ENCODE results near the gene IL4I1. TPM values are rescaled to one million over a fixed set of nuclear protein-coding genes. Genes with fewer than 3 reads are reported as not detected.

The IL4I1 gene
- total RNA-seq, 1 donor from 2014 or later: 0.58 TPM

DNA sequence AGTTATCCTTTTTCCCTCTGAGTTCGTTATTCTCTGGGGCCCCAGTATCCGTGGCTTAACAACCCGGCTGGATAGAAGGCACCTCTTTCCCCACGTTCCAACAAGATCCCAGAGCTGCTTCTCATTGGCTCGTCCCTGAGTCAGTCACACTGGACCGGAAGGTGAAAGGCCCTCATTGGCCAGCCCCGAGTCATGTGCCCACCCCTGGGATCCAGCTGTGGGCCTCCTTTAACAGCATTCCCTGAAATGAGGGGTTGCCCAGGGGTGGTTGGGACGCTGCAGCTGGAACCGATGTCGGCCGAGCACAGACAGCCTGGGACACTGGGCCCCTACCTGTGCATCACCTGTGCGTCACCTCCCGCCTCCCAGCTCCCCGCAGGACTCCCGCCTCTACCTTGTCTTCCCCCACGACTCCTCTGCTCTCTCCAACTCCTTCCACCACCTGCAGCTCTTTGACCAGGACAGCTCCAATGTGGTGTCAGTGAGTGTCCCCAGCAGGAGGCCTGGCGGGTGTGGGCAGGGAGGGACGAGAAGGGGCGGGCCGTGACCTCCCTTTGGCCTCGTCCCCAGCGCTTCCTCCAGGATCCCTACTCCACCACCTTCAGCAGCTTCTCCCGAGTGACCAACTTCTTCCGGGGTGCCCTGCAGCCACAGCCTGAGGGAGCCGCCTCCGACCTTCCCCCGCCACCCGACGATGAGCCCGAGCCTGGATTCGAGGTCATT is 14.9 kb downstream of the IL4I1 start:
- no peak for DNase-seq (ENCODE audit: extremely low spot score, unreplicated experiment)
- Mint-ChIP-seq H3K9me3 (no peaks in the 10 kb centered on the region), H3K4me3 (no peak overlapping the region), H3K27me3 (no peaks in the 10 kb centered on the region), H3K27ac (no peak overlapping the region), H3K4me1 (ENCODE audit: unreplicated experiment) (peaks cover 4% of the 10 kb centered on the region), H3K36me3 (peaks cover 27% of the 10 kb centered on the region)
- TF ChIP-seq, protein P1, sequence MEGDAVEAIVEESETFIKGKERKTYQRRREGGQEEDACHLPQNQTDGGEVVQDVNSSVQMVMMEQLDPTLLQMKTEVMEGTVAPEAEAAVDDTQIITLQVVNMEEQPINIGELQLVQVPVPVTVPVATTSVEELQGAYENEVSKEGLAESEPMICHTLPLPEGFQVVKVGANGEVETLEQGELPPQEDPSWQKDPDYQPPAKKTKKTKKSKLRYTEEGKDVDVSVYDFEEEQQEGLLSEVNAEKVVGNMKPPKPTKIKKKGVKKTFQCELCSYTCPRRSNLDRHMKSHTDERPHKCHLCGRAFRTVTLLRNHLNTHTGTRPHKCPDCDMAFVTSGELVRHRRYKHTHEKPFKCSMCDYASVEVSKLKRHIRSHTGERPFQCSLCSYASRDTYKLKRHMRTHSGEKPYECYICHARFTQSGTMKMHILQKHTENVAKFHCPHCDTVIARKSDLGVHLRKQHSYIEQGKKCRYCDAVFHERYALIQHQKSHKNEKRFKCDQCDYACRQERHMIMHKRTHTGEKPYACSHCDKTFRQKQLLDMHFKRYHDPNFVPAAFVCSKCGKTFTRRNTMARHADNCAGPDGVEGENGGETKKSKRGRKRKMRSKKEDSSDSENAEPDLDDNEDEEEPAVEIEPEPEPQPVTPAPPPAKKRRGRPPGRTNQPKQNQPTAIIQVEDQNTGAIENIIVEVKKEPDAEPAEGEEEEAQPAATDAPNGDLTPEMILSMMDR (conservative IDR thresholded peaks at IDR 0.05): no peak

DNA sequence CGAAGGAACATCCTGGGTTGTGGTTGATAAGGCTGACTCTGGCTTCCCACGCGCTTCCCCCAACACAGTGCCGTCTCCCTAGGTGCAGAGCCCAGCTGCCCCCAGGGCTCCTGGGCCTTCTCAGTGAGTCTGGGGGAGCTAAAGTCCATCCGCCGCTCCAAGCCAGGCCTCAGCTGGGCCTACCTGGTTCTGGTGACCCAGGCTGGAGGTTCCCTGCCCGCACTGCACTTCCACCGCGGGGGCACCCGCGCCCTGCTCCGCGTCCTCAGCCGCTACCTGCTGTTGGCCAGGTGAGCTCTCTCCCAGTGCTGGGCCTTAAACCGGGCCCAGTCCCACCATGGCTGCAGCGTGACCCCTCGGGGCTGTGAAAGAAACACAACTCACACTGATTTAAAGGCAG is 15.5 kb downstream of the IL4I1 start:
- H3K36me3 Mint-ChIP-seq: peaks cover 24% of the 10 kb centered on the region
- no peak overlapping the region for H3K4me3 Mint-ChIP-seq
- no peak overlapping the region for H3K27ac Mint-ChIP-seq
- TF ChIP-seq, protein P1 (conservative IDR thresholded peaks at IDR 0.05): no peak
- H3K9me3 Mint-ChIP-seq: no peaks in the 10 kb centered on the region
- H3K27me3 Mint-ChIP-seq: no peaks in the 10 kb centered on the region
- peaks cover 4% of the 10 kb centered on the region for H3K4me1 Mint-ChIP-seq (ENCODE audit: unreplicated experiment)
- no peak for DNase-seq (ENCODE audit: extremely low spot score, unreplicated experiment)

DNA sequence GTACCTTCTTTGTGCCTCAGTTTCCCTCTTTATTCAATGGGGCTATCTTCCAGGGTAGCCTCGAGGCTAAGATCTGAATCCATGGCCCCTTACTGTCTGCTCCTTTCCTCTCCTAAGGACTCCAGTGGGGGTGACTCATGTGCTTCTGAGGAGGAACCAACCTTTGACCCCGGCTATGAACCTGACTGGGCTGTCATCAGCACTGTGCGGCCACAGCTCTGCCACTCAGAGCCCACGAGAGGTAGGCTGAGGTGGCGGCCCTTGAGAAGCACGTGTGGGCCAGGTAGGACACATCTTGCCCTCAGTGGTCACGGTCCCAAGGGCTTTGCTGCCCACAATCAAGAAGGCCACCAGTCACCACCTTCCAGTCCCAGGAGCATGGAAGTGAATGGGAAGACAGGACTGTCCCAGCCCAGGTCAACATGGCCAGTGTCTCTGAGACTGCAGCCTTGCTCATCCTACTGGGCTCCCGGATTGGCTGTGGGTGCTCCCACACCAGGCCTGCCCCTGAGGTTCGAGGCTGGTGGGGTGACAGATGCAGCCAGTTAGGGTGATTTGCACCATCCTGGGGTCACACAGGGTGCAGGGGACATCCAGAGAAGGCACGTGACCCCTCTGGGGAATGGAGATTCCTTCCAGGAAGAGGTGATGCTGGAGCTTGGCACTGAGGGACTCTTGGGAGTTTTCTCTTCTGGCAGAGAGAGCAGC is 16.4 kb downstream of the IL4I1 start:
- H3K9me3 Mint-ChIP-seq: no peaks in the 10 kb centered on the region
- H3K27me3 Mint-ChIP-seq: no peaks in the 10 kb centered on the region
- H3K4me3 Mint-ChIP-seq: no peak overlapping the region
- TF ChIP-seq, protein P1 (conservative IDR thresholded peaks at IDR 0.05): no peak
- no peak for DNase-seq (ENCODE audit: extremely low spot score, unreplicated experiment)
- peaks cover 23% of the 10 kb centered on the region for H3K36me3 Mint-ChIP-seq
- H3K4me1 Mint-ChIP-seq (ENCODE audit: unreplicated experiment): peaks cover 4% of the 10 kb centered on the region
- no peak overlapping the region for H3K27ac Mint-ChIP-seq

DNA sequence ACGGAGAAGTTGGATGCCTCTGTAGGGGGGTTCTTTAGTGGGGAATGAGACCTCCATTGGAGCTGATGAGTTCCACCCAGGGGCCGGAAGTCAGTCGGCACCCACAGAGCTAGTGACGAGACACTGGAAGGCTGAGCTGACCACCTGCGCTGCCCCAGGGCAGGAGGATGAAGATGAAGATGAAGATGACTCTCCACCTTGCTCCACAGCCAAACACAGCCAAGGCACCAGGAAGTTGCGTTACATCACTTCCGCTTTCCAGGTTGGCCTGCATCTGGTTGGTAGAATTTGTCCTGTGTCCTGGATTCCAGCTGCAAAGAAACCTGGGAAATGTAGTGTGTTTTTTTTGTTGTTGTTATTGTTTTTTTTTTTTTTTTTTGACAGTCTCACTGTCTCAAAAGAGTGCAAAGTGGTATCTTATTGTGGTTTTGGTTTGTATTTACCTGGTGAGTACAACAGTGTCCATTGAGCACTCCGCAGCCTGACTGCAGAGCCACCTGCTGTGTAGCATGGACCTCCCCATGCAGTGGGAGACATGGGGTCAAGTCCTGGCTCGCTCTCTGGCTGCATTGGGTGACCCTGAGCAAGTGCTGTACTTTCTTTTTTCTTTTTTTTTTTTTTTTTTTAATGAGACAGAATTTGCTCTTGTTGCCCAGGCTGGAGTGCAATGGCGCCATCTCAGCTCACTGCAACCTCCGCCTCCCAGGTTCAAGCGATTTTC is 17.3 kb downstream of the IL4I1 start:
- Mint-ChIP-seq H3K4me1 (ENCODE audit: unreplicated experiment) (peaks cover 4% of the 10 kb centered on the region), H3K27me3 (no peaks in the 10 kb centered on the region), H3K27ac (no peak overlapping the region), H3K9me3 (no peaks in the 10 kb centered on the region), H3K4me3 (no peak overlapping the region), H3K36me3 (peaks cover 17% of the 10 kb centered on the region)
- TF ChIP-seq, protein P1 (conservative IDR thresholded peaks at IDR 0.05): no peak
- no peak for DNase-seq (ENCODE audit: extremely low spot score, unreplicated experiment)

DNA sequence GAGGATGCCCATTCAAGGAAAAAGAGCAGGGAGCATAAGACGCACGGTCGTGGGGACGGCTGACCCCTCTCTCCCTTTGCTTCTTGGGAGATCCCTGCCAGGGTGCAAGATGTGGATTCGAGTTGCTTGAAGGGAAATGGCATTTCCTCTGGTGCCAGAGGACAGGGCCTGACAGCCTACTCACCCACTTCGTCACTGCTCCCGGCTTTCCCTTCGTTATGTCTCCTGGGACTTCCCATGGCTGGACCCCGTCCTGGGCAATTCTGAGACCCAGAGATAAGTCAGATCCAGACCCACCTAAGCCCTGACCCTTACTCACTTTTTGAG is 18.0 kb downstream of the IL4I1 start:
- Mint-ChIP-seq H3K9me3 (no peaks in the 10 kb centered on the region), H3K4me1 (ENCODE audit: unreplicated experiment) (peaks cover 4% of the 10 kb centered on the region), H3K27ac (no peak overlapping the region), H3K4me3 (no peak overlapping the region), H3K27me3 (no peaks in the 10 kb centered on the region), H3K36me3 (peaks cover 17% of the 10 kb centered on the region)
- DNase-seq (ENCODE audit: extremely low spot score, unreplicated experiment): no peak
- TF ChIP-seq, protein P1 (conservative IDR thresholded peaks at IDR 0.05): no peak

All from type B pancreatic cell (in vitro differentiated cells).